ENCODE results near the gene FRMPD1. TPM values are rescaled to one million over a fixed set of nuclear protein-coding genes. Genes with fewer than 3 reads are reported as not detected.

FRMPD1 gene
- total and polyA plus RNA-seq, 3 donors from 2014 or later: 15.9 to 67.3 (median 48.0) TPM

DNA sequence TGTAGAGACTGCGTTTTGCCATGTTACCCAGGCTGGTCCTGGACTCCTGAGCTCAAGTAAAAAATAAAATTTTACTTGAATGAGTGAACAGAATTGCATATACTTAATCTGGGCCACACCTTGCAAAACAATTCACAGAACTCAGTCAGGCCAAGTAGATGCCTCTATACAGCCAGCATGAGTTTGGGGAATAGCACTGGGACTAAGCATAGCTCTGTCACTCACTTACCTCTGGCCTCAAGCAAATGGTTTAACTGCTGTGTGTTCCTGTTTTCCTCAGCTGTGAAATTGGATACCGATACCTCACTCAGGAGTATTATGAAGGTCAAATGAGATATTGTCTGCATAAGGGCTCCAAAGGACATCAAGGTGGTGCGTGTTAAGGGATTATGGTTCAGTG, 10.9 kb upstream of the FRMPD1 start:
- Histone ChIP-seq H3K4me3 (no peak overlapping the region), H3K27ac (peak overlapping the region; percentile 32 to 70), H3K9me3 (no peaks in the 10 kb centered on the region), H3K4me1 (peaks cover 18% of the 10 kb centered on the region), H3K36me3 (ENCODE audit: low read depth, missing control alignments) (no peaks in the 10 kb centered on the region), H3K27me3 (no peaks in the 10 kb centered on the region)
- TF ChIP-seq POLR2A (IDR thresholded peaks at IDR 0.05): no peak
- TF ChIP-seq CTCF (IDR thresholded peaks at IDR 0.05): no peak
- intact Hi-C loops (cut with DNase I; ENCODE audit: low total_unique reads): no loop called here
- WGBS, 2 donors: 71 to 91% methylated on average over 3 of the region's 3 CpGs
- no peak for DNase-seq

- intact Hi-C loops (cut with DNase I; ENCODE audit: low total_unique reads): no loop called here
- peaks cover 18% of the 10 kb centered on the region for H3K4me1 ChIP-seq
- no peak for TF ChIP-seq CTCF (IDR thresholded peaks at IDR 0.05)
- no peak for TF ChIP-seq POLR2A (IDR thresholded peaks at IDR 0.05)
- H3K4me3 ChIP-seq: no peak overlapping the region
- no peaks in the 10 kb centered on the region for H3K9me3 ChIP-seq
- no peak for DNase-seq
- H3K27me3 ChIP-seq: no peaks in the 10 kb centered on the region
- 59 to 69% methylated on average over 3 of the region's 3 CpGs for WGBS, 2 donors
- H3K27ac ChIP-seq: peak overlapping the region; percentile 32 to 70
- no peaks in the 10 kb centered on the region for H3K36me3 ChIP-seq (ENCODE audit: low read depth, missing control alignments)
Measured at GRCh38 chr9:37640246-37640645, 10.5 kb upstream of the FRMPD1 start.

DNA sequence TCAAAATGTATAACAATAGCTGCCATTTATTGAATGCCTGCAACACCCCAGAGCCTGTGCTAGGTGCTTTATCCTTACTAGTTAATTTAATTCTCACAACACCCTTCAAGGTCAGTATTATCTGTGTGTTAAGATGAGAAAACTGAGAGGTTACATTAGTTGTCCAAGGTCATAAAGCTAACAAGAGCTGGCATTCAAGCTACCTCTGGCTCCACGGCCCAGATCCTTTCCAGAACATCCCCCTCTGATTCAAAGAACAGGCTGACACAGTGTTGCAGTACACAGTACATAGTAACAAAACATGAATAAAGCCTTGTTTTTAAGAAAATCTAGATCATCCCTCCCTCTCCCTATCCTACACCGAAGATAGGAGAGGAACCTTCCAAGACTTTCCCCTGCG, 9.4 kb upstream of the FRMPD1 start:
- Histone ChIP-seq H3K27me3 (no peaks in the 10 kb centered on the region), H3K36me3 (ENCODE audit: low read depth, missing control alignments) (no peaks in the 10 kb centered on the region), H3K9me3 (no peaks in the 10 kb centered on the region), H3K27ac (peak overlapping the region; percentile 70 to 80), H3K4me3 (no peak overlapping the region), H3K4me1 (peaks cover 18% of the 10 kb centered on the region)
- intact Hi-C loops (cut with DNase I; ENCODE audit: low total_unique reads): no loop called here
- DNase-seq: peak; percentile 88
- 30 to 46% methylated on average over 3 of the region's 3 CpGs for WGBS, 2 donors
- TF ChIP-seq CTCF (IDR thresholded peaks at IDR 0.05) (no peak), POLR2A (IDR thresholded peaks at IDR 0.05) (no peak)

DNA sequence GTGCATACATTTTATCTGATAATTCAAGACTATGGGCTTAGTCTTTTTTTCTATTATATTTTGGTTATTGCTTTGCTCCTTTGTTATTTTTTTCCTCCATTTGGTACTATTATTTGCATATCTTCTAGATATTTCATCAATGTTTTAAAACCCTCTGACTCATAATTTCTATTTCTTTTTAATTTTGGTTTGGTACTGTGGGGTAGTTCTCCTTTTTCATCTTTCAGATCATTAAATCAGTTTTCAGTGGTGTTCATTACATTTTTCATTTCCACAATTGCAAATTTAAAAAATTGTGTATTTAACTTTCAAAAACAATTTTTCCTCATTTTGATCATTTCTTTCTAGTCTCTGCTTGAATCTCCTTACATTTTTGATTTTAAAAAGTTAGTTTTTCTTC, 7.5 kb upstream of the FRMPD1 start:
- Histone ChIP-seq H3K4me3 (no peak overlapping the region), H3K27ac (peak overlapping the region in 1 of 2 donors; percentile 80), H3K4me1 (peaks cover 18% of the 10 kb centered on the region), H3K9me3 (no peaks in the 10 kb centered on the region), H3K36me3 (ENCODE audit: low read depth, missing control alignments) (no peaks in the 10 kb centered on the region), H3K27me3 (no peaks in the 10 kb centered on the region)
- TF ChIP-seq CTCF (IDR thresholded peaks at IDR 0.05) (no peak), POLR2A (IDR thresholded peaks at IDR 0.05) (no peak)
- intact Hi-C loops (cut with DNase I; ENCODE audit: low total_unique reads): no loop called here
- DNase-seq: no peak

DNA sequence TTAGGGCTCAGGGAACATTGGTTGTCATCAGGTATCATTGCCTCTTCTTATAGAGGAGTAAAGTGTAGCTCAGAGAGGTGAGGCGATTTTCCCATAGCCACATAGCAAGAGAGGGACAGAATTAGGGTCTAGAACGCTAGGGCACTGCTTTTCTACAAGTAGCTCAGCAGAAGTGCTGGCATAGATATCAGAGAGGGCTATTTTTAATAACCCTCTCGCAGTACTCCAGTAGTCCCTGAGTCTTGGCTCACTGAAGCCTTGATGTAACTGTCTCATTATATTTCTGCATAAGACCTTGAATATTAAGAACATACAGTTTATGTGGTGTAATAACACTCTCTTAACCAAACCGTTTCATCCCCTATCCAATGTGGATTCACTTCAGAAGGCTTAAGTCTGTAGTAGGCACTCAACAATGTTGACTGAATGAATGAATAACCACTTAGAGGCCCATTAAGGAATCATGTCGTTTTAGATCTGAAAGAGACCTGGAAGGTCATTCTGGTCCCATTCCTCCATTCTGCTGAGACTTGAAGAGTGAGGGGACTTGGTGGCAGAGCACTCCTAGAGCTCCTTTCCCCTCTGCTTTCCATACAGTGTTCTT, 4.7 kb upstream of the FRMPD1 start:
- Histone ChIP-seq H3K27ac (peak overlapping the region; percentile 44 to 52), H3K9me3 (no peaks in the 10 kb centered on the region), H3K27me3 (no peaks in the 10 kb centered on the region), H3K4me3 (no peak overlapping the region), H3K36me3 (ENCODE audit: low read depth, missing control alignments) (no peaks in the 10 kb centered on the region), H3K4me1 (peaks cover 11% of the 10 kb centered on the region)
- no peak for DNase-seq
- TF ChIP-seq CTCF (IDR thresholded peaks at IDR 0.05) (no peak), POLR2A (IDR thresholded peaks at IDR 0.05) (no peak)
- intact Hi-C loops (cut with DNase I; ENCODE audit: low total_unique reads): no loop called here
- WGBS, 2 donors: 50 to 54% methylated on average over 5 of the region's 5 CpGs
